Right ventricle myocardium inferior (tissue), 1 donor: Measurements from ENCODE around the gene CCDC191. TPM values are rescaled to one million over a fixed set of nuclear protein-coding genes. Genes with fewer than 3 reads are reported as not detected.

ENCODE experiments used
- total RNA-seq: library from RNA; stranded (reverse); fragmentation: NEBNext Ultra II Directional; extraction: Animal tissue kit (Norgen Biotek cat#: 25700); gene quantifications from one replicate; pipeline ENCODE4 v1.2.1, GENCODE V29; 2021
- donor health status: DM: no; HTN: yes; CAD: no; lungs with severe emphysema.

CCDC191 gene
- total RNA-seq, 1 donor from 2014 or later: 0.78 TPM

Other genes starting within 250 kb of the CCDC191 start
- 2.4 TPM for gene GRAMD1C, start 217.7 kb downstream of the CCDC191 start, total RNA-seq
- gene ZDHHC23, start 108.5 kb downstream of the CCDC191 start, total RNA-seq: 4.4 TPM
- gene QTRT2, start 211 bp upstream of the CCDC191 start, total RNA-seq: 4.3 TPM
- gene DRD3, start 122.5 kb upstream of the CCDC191 start, total RNA-seq: not detected
- not detected for gene ZNF80, start 181.1 kb upstream of the CCDC191 start, total RNA-seq
- gene TIGIT, start 237.5 kb upstream of the CCDC191 start, total RNA-seq: not detected